Testis (tissue), 3 donors: ENCODE data around the gene RPS6KA3. TPM values are rescaled to one million over a fixed set of nuclear protein-coding genes. Genes with fewer than 3 reads are reported as not detected.
"Not testable (repeated sequence)": the region's sequence is repeated elsewhere in the genome, so short reads cannot be mapped to it uniquely, and the experiment has no call there.

Source experiments
- DNase-seq: peaks from one replicate; pipeline ENCODE4 v3.0.0-alpha.2; 2019
- H3K27ac ChIP-seq, 2 donors: fragments of 200-600 bp; sonication (generic); one replicate each; pipeline ENCODE4 v1.5.1; 2019
- H3K27me3 ChIP-seq: fragments of 200-600 bp; sonication (generic); one replicate; pipeline ENCODE4 v1.5.1; 2019
- H3K36me3 ChIP-seq: fragments of 200-600 bp; sonication (generic); one replicate; pipeline ENCODE4 v1.5.1; 2017; ENCODE audit warnings: low read depth; ENCODE audit errors: missing control alignments
- H3K4me1 ChIP-seq: fragments of 200-600 bp; sonication (generic); one replicate; pipeline ENCODE4 v1.5.1; 2019
- H3K4me3 ChIP-seq, 2 donors: fragments of 200-600 bp; sonication (generic); one replicate each; pipeline ENCODE4 v1.5.1; 2017 to 2019
- H3K9me3 ChIP-seq: fragments of 200-600 bp; sonication (generic); one replicate; pipeline ENCODE4 v1.5.1; 2017
- POLR2A ChIP-seq: fragments of 450-650 bp; IDR thresholded peaks from one replicate; pipeline ENCODE4 v1.6.1; 2017; ENCODE audit warnings: antibody characterized with exemption, mild to moderate bottlenecking, moderate library complexity
- WGBS, 2 donors: methylation state at CpG; one replicate each; pipeline ENCODE4 v1.1.5; 2018; 5-methylcytosine and 5-hydroxymethylcytosine counted together
- intact Hi-C: fragments of 100-400 bp; cut with DNase I; formaldehyde crosslinking; loops from one replicate; pipeline ENCODE4 v1.15.1; 2023; ENCODE audit warnings: low total_unique reads
- polyA plus RNA-seq: library from polyadenylated mRNA; stranded (reverse); fragments of 350-450 nt; fragmentation: Illumina TruSeq; extraction: RNeasy Lipid Tissue Mini Kit (QIAGEN cat#74804); gene quantifications from one replicate; pipeline ENCODE4 v1.2.3, GENCODE V29; 2014; ENCODE audit warnings: low read depth, low replicate concordance; ENCODE audit not compliant: insufficient read depth
- total RNA-seq, 2 donors: library from RNA; depleted of rRNA; stranded (reverse); fragments of >200 nt; gene quantifications; one replicate each; pipeline ENCODE4 v1.2.3, GENCODE V29; 2016
- TF ChIP-seq, protein P1 (sequence below), 3 experiments: fragments of 450-650 bp in 2 of 3; fragments of 200-600 bp in 1 of 3; sonication (generic) in 1 of 3; IDR thresholded peaks; one replicate each; pipeline ENCODE4 v1.5.1; 2016 to 2019; ENCODE audit warnings: antibody characterized with exemption in 3 of 3, mild to moderate bottlenecking in 2 of 3, moderate library complexity in 1 of 3

RPS6KA3 gene
- total and polyA plus RNA-seq, 3 donors from 2014 or later = 8.5 to 12.6 (median 12.5) TPM

- H3K27ac ChIP-seq = no peak overlapping the region
- no peak overlapping the region for H3K4me3 ChIP-seq
- no peaks in the 10 kb centered on the region for H3K4me1 ChIP-seq
- DNase-seq = no peak
- no peaks in the 10 kb centered on the region for H3K27me3 ChIP-seq
- intact Hi-C loops = no loop called here
- WGBS, 2 donors = 75 to 94% methylated on average over 3 of the region's 3 CpGs
- no peaks in the 10 kb centered on the region for H3K9me3 ChIP-seq
- TF ChIP-seq POLR2A = no peak
- no peaks in the 10 kb centered on the region for H3K36me3 ChIP-seq
Measured at GRCh38 chrX:20181598-20182329, 84.9 kb downstream of the RPS6KA3 start.

- intact Hi-C loops = no loop called here
- no peak overlapping the region for H3K27ac ChIP-seq
- no peaks in the 10 kb centered on the region for H3K27me3 ChIP-seq
- H3K36me3 ChIP-seq = no peaks in the 10 kb centered on the region
- no peaks in the 10 kb centered on the region for H3K9me3 ChIP-seq
- no peak overlapping the region for H3K4me3 ChIP-seq
- TF ChIP-seq POLR2A = no peak
- TF ChIP-seq, protein P1, sequence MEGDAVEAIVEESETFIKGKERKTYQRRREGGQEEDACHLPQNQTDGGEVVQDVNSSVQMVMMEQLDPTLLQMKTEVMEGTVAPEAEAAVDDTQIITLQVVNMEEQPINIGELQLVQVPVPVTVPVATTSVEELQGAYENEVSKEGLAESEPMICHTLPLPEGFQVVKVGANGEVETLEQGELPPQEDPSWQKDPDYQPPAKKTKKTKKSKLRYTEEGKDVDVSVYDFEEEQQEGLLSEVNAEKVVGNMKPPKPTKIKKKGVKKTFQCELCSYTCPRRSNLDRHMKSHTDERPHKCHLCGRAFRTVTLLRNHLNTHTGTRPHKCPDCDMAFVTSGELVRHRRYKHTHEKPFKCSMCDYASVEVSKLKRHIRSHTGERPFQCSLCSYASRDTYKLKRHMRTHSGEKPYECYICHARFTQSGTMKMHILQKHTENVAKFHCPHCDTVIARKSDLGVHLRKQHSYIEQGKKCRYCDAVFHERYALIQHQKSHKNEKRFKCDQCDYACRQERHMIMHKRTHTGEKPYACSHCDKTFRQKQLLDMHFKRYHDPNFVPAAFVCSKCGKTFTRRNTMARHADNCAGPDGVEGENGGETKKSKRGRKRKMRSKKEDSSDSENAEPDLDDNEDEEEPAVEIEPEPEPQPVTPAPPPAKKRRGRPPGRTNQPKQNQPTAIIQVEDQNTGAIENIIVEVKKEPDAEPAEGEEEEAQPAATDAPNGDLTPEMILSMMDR (IDR thresholded peaks at IDR 0.05) = no peak
- no peak for DNase-seq
- no peaks in the 10 kb centered on the region for H3K4me1 ChIP-seq
Measured at GRCh38 chrX:20177093-20177492, 89.6 kb downstream of the RPS6KA3 start.

GRCh38 chrX:20173856-20174255 is 92.9 kb downstream of the RPS6KA3 start:
- Histone ChIP-seq H3K36me3 (no peaks in the 10 kb centered on the region), H3K27ac (no peak overlapping the region), H3K27me3 (no peaks in the 10 kb centered on the region), H3K4me1 (no peaks in the 10 kb centered on the region), H3K4me3 (no peak overlapping the region), H3K9me3 (no peaks in the 10 kb centered on the region)
- TF ChIP-seq, protein P1 (IDR thresholded peaks at IDR 0.05) = no peak
- TF ChIP-seq POLR2A = no peak
- WGBS, 2 donors = 84 to 100% methylated on average over 2 of the region's 2 CpGs
- intact Hi-C loops = no loop called here
- DNase-seq = no peak

- TF ChIP-seq, protein P1 (IDR thresholded peaks at IDR 0.05) = no peak
- TF ChIP-seq POLR2A = no peak
- H3K9me3 ChIP-seq = no peaks in the 10 kb centered on the region
- no peaks in the 10 kb centered on the region for H3K4me1 ChIP-seq
- H3K36me3 ChIP-seq = no peaks in the 10 kb centered on the region
- no peak overlapping the region for H3K4me3 ChIP-seq
- H3K27me3 ChIP-seq = no peaks in the 10 kb centered on the region
- H3K27ac ChIP-seq = no peak overlapping the region
- 80 to 96% methylated on average over 1 to 2 of the region's 2 CpGs for WGBS, 2 donors
- DNase-seq = no peak
- intact Hi-C loops = no loop called here
Measured at GRCh38 chrX:20173313-20173712, 93.4 kb downstream of the RPS6KA3 start.

DNA sequence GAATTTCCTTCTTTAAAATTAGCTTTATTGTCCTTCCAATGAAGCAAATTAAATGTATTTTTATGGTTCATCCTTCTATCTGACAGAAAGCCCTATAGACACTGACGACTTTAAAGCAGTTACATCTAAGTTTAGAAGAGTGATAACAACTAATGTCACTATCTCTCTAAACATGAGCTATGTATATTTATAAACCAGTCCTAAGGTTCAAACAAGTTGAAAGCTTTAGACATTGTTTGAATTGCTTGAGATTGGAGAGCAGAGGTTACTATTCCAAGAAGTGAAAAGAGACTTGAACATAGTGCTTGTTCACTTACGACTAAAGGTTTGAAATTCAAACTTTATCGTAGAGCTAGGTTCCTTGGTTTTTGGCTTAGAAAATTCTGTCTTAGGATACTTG is 94.8 kb downstream of the RPS6KA3 start:
- 89 to 92% methylated on average over 3 of the region's 3 CpGs for WGBS, 2 donors
- DNase-seq = no peak
- Histone ChIP-seq H3K4me1 (no peaks in the 10 kb centered on the region), H3K27me3 (no peaks in the 10 kb centered on the region), H3K36me3 (no peaks in the 10 kb centered on the region), H3K9me3 (no peaks in the 10 kb centered on the region), H3K27ac (no peak overlapping the region), H3K4me3 (no peak overlapping the region)
- intact Hi-C loops = no loop called here
- TF ChIP-seq, protein P1 (IDR thresholded peaks at IDR 0.05) = no peak
- TF ChIP-seq POLR2A = no peak

DNA sequence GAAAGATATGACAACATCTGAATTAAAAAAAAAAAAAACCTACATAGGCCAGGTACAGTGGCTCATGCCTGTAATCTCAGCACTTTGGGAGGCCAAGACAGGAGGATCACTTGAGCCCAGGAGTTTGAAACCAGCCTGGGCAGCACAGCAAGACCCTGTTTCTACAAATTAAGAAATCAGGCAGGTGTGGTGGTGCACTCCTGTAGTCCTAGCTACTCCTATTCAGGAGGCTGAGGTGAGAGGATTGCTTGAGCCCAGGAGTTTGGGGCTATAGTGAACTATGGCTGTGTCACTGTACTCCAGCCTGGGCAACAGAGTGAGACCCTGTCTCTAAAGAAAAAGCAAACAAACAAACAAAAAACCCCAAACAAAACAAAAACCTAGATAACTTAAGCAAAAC is 104.2 kb downstream of the RPS6KA3 start:
- H3K9me3 ChIP-seq, H3K36me3 ChIP-seq, DNase-seq, H3K27me3 ChIP-seq, H3K4me3 ChIP-seq, H3K27ac ChIP-seq, intact Hi-C loops, H3K4me1 ChIP-seq: not testable (repeated sequence)
